Measurements from ENCODE around the gene OSM.

DNA sequence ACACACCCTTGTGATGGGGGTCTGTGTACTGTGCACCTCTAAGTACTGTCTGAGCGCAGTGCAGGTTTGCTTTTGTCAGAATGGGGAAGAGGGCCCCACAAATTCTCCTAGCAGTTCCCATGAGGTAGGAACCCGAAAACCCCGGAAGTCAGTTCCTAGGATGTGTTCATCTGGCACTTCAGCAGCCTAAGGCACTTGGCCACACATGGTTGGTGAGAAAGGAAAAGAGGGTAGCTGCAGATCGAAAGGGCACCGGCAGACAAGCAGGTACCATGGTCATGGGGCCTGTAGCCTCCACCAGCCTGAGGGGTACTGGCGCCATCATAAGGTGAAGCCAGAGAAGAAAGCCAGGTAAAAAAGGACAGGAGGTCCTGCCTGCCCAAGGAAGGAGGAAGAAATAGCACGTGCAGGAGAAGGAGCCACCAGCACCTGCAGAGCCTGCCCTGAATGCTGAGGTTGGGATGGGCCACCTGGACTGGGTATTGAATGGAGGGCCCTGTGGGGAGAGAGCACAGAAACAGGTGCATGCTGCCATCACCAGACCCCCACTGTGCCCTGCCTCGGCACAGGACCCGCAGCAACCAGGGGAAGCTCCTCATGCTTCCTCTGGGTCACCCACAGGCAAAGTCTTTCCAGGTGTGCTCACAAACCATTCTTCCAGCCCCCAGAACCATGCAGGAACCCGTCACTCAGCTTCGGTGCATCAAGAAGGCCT, 30.8 kb upstream of the OSM start:
- TF ChIP-seq EZH2 (IDR thresholded peaks at IDR 0.05; ENCODE audit: borderline replicate concordance) = no peak
- no peak for TF ChIP-seq CTCF (IDR thresholded peaks at IDR 0.05; ENCODE audit: poor library complexity)
- TF ChIP-seq EZH2phosphoT487 (IDR thresholded peaks at IDR 0.05; ENCODE audit: low read depth, severe bottlenecking, unreplicated experiment) = no peak

All from hepatocyte (in vitro differentiated cells).